Keratinocyte (primary cell): Measurements from ENCODE around the gene ADAMTS17. TPM values are rescaled to one million over a fixed set of nuclear protein-coding genes. Genes with fewer than 3 reads are reported as not detected.

Experiments
- DNase-seq: peaks from one replicate; pipeline ENCODE4 v3.0.0-alpha.2; 2011; ENCODE audit warnings: low read depth, missing footprints, low spot score
- FAIRE-seq: peaks from 2 replicates; lab custom pipeline; 2011; peaks lifted over from hg19 to GRCh38; lab: Jason Lieb, UNC
- H2AFZ ChIP-seq: 2 replicates; pipeline ENCODE4 v1.6.0; 2012; ENCODE audit warnings: low read length, control low read depth, inconsistent platforms; ENCODE audit not compliant: control insufficient read depth
- H3K27ac ChIP-seq: 2 replicates; pipeline ENCODE4 v1.5.1; 2011; ENCODE audit warnings: low read length; ENCODE audit not compliant: control insufficient read depth, insufficient read depth
- H3K27me3 ChIP-seq: 3 replicates; pipeline ENCODE4 v1.6.0; 2011; ENCODE audit warnings: low read length; ENCODE audit not compliant: control insufficient read depth, insufficient read depth; ENCODE audit errors: extremely low read depth
- H3K36me3 ChIP-seq, 2 experiments: 2 replicates in 1 of 2; 3 replicates in 1 of 2; pipeline ENCODE4 v1.5.1; 2011; ENCODE audit warnings: low read length in 2 of 2, mild to moderate bottlenecking in 1 of 2; ENCODE audit not compliant: control insufficient read depth in 2 of 2, insufficient read depth in 2 of 2; ENCODE audit errors: extremely low read depth in 1 of 2
- H3K4me1 ChIP-seq: 3 replicates; pipeline ENCODE4 v1.5.1; 2011; ENCODE audit warnings: low read length; ENCODE audit not compliant: control insufficient read depth, insufficient read depth; ENCODE audit errors: extremely low read depth
- H3K4me2 ChIP-seq: 3 replicates; pipeline ENCODE4 v1.6.0; 2011; ENCODE audit warnings: low read depth, low read length; ENCODE audit not compliant: control insufficient read depth, insufficient read depth; ENCODE audit errors: extremely low read depth
- H3K4me3 ChIP-seq, 3 experiments: fragments of 200-600 bp in 1 of 3; sonication (generic) in 1 of 3; 2 replicates in 2 of 3; 3 replicates in 1 of 3; pipeline ENCODE4 v1.5.1; 2011 to 2016; ENCODE audit warnings: low read length in 3 of 3, mild to moderate bottlenecking in 3 of 3, control low read depth in 2 of 3, inconsistent platforms in 1 of 3, low read depth in 1 of 3, mixed read lengths in 1 of 3, mixed run types in 1 of 3, moderate library complexity in 1 of 3; ENCODE audit not compliant: control insufficient read depth in 2 of 3, insufficient read depth in 2 of 3; ENCODE audit errors: extremely low read depth in 1 of 3
- H3K79me2 ChIP-seq: 2 replicates; pipeline ENCODE4 v1.6.0; 2012; ENCODE audit warnings: low read length; ENCODE audit not compliant: control insufficient read depth, insufficient read depth
- H3K9ac ChIP-seq: 3 replicates; pipeline ENCODE4 v1.6.0; 2011; ENCODE audit warnings: low read length; ENCODE audit not compliant: control insufficient read depth, insufficient read depth; ENCODE audit errors: extremely low read depth
- H3K9me1 ChIP-seq: 3 replicates; pipeline ENCODE4 v1.6.0; 2011; ENCODE audit warnings: low read length; ENCODE audit not compliant: control insufficient read depth, insufficient read depth; ENCODE audit errors: extremely low read depth
- H3K9me3 ChIP-seq: 2 replicates; pipeline ENCODE4 v1.5.1; 2012; ENCODE audit warnings: low read depth, low read length; ENCODE audit not compliant: control insufficient read depth
- H4K20me1 ChIP-seq: 3 replicates; pipeline ENCODE4 v1.6.0; 2011; ENCODE audit warnings: low read length; ENCODE audit not compliant: control insufficient read depth, insufficient read depth; ENCODE audit errors: extremely low read depth
- CTCF ChIP-seq, 3 experiments: IDR thresholded peaks in 1 of 3; conservative IDR thresholded peaks in 1 of 3; optimal IDR thresholded peaks in 1 of 3; 2 replicates in 2 of 3; 3 replicates in 1 of 3; pipeline versions ENCODE3 to v1.5.1; 2011; ENCODE audit warnings: low read length in 3 of 3, mild to moderate bottlenecking in 3 of 3, moderate library complexity in 2 of 3, control low read depth in 1 of 3, inconsistent platforms in 1 of 3; ENCODE audit not compliant: insufficient read depth in 2 of 3; ENCODE audit errors: extremely low read depth in 1 of 3
- EZH2 ChIP-seq: IDR thresholded peaks from one replicate; pipeline ENCODE4 v1.6.1; 2012; ENCODE audit warnings: inconsistent platforms, mild to moderate bottlenecking, low read length, moderate library complexity
- dilution Hi-C: fragments of 300-500 bp; cut with MboI; formaldehyde crosslinking; loops from one replicate; pipeline ENCODE4 v1.7.0; 2020; ENCODE audit warnings: low sequenced_read_pairs; ENCODE audit not compliant: extremely low pct_ligation_motif_present
- polyA plus RNA-seq, 5 experiments: library from polyadenylated mRNA; depleted of rRNA in 3 of 5; stranded (reverse) in 3 of 5; stranded (forward) in 1 of 5; unstranded in 1 of 5; fragments of >200 nt; gene quantifications; 1 replicate in 1 of 5; 2 replicates in 3 of 5; 3 replicates in 1 of 5; pipeline versions ENCODE4 v1.2.1 to v1.2.3, GENCODE V29; 2011 to 2012; ENCODE audit warnings: missing spikeins in 2 of 5, low read depth in 1 of 5, low replicate concordance in 1 of 5

Gene ADAMTS17
- polyA plus RNA-seq, 1 donor (not counting 4 experiments of a cell fraction or from before 2014, with no cell fraction given), result 0.18 TPM

- H3K4me1 ChIP-seq, result peaks cover 23% of the 10 kb centered on the region
- TF ChIP-seq CTCF (optimal IDR thresholded peaks at IDR 0.05 in 1 of 3, IDR thresholded peaks at IDR 0.05 in 1 of 3, conservative IDR thresholded peaks at IDR 0.05 in 1 of 3; ENCODE audit: extremely low read depth in 1 of 3, insufficient read depth in 2 of 3, low read length in 3 of 3), result no peak
- TF ChIP-seq EZH2, result no peak
- H3K9me3 ChIP-seq, result no peaks in the 10 kb centered on the region
- H3K36me3 ChIP-seq, result no peaks in the 10 kb centered on the region
- peak; percentile 94 for DNase-seq
- peaks cover 13% of the 10 kb centered on the region for H3K27me3 ChIP-seq
- dilution Hi-C loops, result no loop called here
- no peak overlapping the region for H2AFZ ChIP-seq
- H4K20me1 ChIP-seq, result no peaks in the 10 kb centered on the region
- H3K4me2 ChIP-seq, result peak overlapping the region; percentile 2
- FAIRE-seq, result peak; percentile 98
- H3K9me1 ChIP-seq, result no peaks in the 10 kb centered on the region
- no peak overlapping the region for H3K9ac ChIP-seq
- no peak overlapping the region for H3K4me3 ChIP-seq
- H3K27ac ChIP-seq, result no peak overlapping the region
- H3K79me2 ChIP-seq, result no peaks in the 10 kb centered on the region
These were observed 373.9 kb downstream of the ADAMTS17 start for GRCh38 chr15:99967841-99968371.

- no peaks in the 10 kb centered on the region for H3K79me2 ChIP-seq
- no peak overlapping the region for H3K9ac ChIP-seq
- TF ChIP-seq EZH2 (no peak), CTCF (optimal IDR thresholded peaks at IDR 0.05 in 1 of 3, IDR thresholded peaks at IDR 0.05 in 1 of 3, conservative IDR thresholded peaks at IDR 0.05 in 1 of 3; ENCODE audit: extremely low read depth in 1 of 3, insufficient read depth in 2 of 3, low read length in 3 of 3) (no peak)
- FAIRE-seq, result no peak
- no peak overlapping the region for H3K27ac ChIP-seq
- H3K4me2 ChIP-seq, result no peak overlapping the region
- H3K27me3 ChIP-seq, result peaks cover 17% of the 10 kb centered on the region
- no peaks in the 10 kb centered on the region for H4K20me1 ChIP-seq
- H3K4me3 ChIP-seq, result no peak overlapping the region
- no peak for DNase-seq
- H3K36me3 ChIP-seq, result no peaks in the 10 kb centered on the region
- H2AFZ ChIP-seq, result no peak overlapping the region
- no peaks in the 10 kb centered on the region for H3K9me1 ChIP-seq
- dilution Hi-C loops, result no loop called here
- no peaks in the 10 kb centered on the region for H3K9me3 ChIP-seq
- peaks cover 24% of the 10 kb centered on the region for H3K4me1 ChIP-seq
These were observed 375.0 kb downstream of the ADAMTS17 start for GRCh38 chr15:99966815-99967214.
